Fibroblast of the aortic adventitia (primary cell): ENCODE measurements around the gene NPL. TPM values are rescaled to one million over a fixed set of nuclear protein-coding genes. Genes with fewer than 3 reads are reported as not detected.

ENCODE experiments used
- DNase-seq: peaks from one replicate; pipeline ENCODE4 v3.0.0-alpha.2; 2010; ENCODE audit warnings: low read depth
- H3K4me3 ChIP-seq: 2 replicates; pipeline ENCODE4 v1.5.1; 2011; ENCODE audit warnings: low read depth, mild to moderate bottlenecking, control low read depth, low read length, moderate library complexity
- total RNA-seq: library from RNA; depleted of rRNA; stranded (reverse); fragments of >200 nt; gene quantifications from 2 replicates; pipeline ENCODE4 v1.2.3, GENCODE V29; 2012; ENCODE audit warnings: low replicate concordance
- TF ChIP-seq, protein P1 (sequence below): IDR thresholded peaks from 2 replicates; pipeline ENCODE4 v1.5.1; 2011; ENCODE audit warnings: mild to moderate bottlenecking, low read length, control low read depth, inconsistent platforms; ENCODE audit not compliant: insufficient read depth

Gene NPL
- total RNA-seq, 1 donor: 2.3 TPM

DNA sequence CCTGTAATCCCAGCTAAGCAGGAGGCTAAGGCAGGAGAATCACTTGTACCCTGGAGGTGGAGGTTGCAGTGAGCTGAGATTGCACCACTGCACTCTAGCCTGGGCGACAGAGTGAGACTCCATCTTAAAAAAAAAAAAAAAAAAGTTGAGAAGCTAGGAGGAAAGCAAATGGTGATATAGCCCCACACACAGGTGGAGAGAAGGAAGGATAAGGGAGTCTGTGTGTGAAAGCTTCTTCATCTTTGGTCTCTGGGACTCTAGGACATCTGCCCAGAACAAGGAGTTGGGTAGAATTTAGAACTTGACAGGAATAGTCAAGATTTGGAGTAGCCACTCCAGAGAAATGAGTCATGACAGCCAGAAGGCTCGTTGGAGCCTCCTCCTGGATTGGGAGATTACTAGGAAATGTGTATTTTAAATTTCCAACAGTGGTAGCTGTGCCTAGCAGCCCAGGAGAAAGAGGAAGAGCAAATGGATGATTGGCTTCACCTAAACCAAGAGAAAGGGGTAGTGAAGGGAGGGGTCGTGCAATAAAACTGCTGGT, 19.9 kb downstream of the NPL start:
- TF ChIP-seq, protein P1, sequence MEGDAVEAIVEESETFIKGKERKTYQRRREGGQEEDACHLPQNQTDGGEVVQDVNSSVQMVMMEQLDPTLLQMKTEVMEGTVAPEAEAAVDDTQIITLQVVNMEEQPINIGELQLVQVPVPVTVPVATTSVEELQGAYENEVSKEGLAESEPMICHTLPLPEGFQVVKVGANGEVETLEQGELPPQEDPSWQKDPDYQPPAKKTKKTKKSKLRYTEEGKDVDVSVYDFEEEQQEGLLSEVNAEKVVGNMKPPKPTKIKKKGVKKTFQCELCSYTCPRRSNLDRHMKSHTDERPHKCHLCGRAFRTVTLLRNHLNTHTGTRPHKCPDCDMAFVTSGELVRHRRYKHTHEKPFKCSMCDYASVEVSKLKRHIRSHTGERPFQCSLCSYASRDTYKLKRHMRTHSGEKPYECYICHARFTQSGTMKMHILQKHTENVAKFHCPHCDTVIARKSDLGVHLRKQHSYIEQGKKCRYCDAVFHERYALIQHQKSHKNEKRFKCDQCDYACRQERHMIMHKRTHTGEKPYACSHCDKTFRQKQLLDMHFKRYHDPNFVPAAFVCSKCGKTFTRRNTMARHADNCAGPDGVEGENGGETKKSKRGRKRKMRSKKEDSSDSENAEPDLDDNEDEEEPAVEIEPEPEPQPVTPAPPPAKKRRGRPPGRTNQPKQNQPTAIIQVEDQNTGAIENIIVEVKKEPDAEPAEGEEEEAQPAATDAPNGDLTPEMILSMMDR: peak; percentile 8
- DNase-seq: no peak
- no peak overlapping the region for H3K4me3 ChIP-seq

- TF ChIP-seq, protein P1: no peak
- DNase-seq: no peak
- H3K4me3 ChIP-seq: no peak overlapping the region
Observed at GRCh38 chr1:182811975-182812722, 22.6 kb downstream of the NPL start.

DNA sequence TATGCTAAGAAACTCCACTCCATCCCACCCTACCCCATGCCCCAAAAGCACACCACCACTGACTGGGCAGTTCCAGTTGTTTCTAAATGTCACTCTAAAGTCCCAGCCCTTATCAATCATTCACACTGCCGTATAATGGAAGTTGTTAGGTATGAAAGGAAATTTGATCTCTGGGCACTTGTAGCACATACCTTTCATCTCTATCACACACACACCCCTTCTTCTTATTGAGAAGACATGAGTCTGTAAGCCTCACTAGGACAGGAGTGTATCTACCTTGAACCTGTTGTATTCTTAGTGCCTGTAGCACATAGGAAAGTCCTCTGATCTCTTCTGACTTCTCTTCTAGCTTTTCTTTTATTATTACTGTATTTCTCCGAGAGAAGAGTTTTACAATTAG, 27.3 kb downstream of the NPL start:
- DNase-seq: no peak
- no peak overlapping the region for H3K4me3 ChIP-seq
- TF ChIP-seq, protein P1: no peak

DNA sequence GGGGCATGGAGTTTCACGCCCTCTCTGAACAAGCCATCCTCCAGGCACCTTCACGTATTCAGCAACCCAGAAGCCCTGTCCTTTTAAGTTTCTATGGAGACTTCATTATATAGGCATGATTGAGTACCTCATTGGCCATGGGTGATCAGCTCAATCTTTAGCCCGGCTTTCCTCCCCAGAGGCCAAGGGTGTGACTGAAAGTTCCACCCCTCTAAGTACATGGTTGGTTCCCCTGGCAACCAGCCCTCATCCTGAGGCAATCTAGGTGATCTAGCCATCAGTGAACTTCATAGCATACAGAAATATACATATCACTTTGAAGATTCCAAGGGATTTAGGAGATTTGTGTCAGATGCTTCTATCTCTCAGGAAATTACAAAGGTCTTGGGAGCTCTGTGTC, 28.2 kb downstream of the NPL start:
- no peak for DNase-seq
- H3K4me3 ChIP-seq: no peak overlapping the region
- TF ChIP-seq, protein P1: no peak

DNA sequence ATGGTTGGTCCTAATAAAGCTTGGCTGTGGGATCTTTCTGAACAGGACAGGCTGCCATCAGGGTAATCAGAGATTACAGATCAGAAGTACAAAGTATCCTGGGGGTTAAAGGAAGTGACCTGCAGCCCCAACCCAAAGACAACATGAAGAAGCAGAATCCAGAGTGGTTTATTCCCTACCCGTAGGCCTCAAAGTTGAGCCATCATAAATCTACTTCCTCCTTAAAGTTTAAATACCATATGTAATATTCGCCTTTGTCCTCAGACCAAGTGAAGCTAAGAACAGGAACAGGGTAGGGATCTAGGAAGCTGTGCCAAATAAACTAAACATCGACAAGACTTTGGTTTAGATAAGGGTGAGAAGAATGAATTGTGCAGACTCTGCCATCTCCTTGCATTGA, 33.6 kb downstream of the NPL start:
- DNase-seq: no peak
- TF ChIP-seq, protein P1: no peak
- no peak overlapping the region for H3K4me3 ChIP-seq

GRCh38 chr1:182826892-182827291, 37.3 kb downstream of the NPL start:
- TF ChIP-seq, protein P1: no peak
- no peak overlapping the region for H3K4me3 ChIP-seq
- DNase-seq: no peak
